Naive thymus-derived CD8-positive, alpha-beta T cell (primary cell): ENCODE measurements around the gene TIAM1. TPM values are rescaled to one million over a fixed set of nuclear protein-coding genes. Genes with fewer than 3 reads are reported as not detected.

Source experiments
- ATAC-seq, 2 donors: fragments of 150-1000 bp; cut with Tn5 transposase in 1 of 2; sonication (Bioruptor Pico), chemical (Tn5 transposase) in 1 of 2; 1 replicate in 1 of 2; 2 replicates in 1 of 2; pipeline ENCODE4 v1.10.0; 2021; ENCODE audit warnings: mild to moderate bottlenecking in 2 of 2, moderate library complexity in 2 of 2
- POLR2A ChIA-PET: fragments of 350-600 bp; sonication (Branson Sonifier 250); formaldehyde crosslinking; loops from one replicate; lab custom pipeline; 2021; ENCODE audit warnings: antibody characterized with exemption; lab: Charles Lee
- DNase-seq, 10 donors: peaks; one replicate each; pipeline versions ENCODE4 v3.0.0 to v3.0.0-alpha.2; 2020 to 2022
- H3K27ac Mint-ChIP-seq, 10 donors: one replicate each; pipeline ENCODE4 v1.8.0; 2020 to 2022; ENCODE audit warnings: mild to moderate bottlenecking in 10 of 10, mixed read lengths in 10 of 10, moderate library complexity in 4 of 10, inconsistent platforms in 1 of 10
- H3K27me3 Mint-ChIP-seq, 5 donors: one replicate each; pipeline ENCODE4 v1.8.0; 2021 to 2022; ENCODE audit warnings: mixed read lengths in 5 of 5
- H3K36me3 Mint-ChIP-seq, 3 donors: one replicate each; pipeline ENCODE4 v1.8.0; 2020 to 2022; ENCODE audit warnings: mixed read lengths in 3 of 3, mild to moderate bottlenecking in 2 of 3, inconsistent platforms in 1 of 3
- H3K4me1 Mint-ChIP-seq, 4 donors: one replicate each; pipeline ENCODE4 v1.8.0; 2021 to 2022; ENCODE audit warnings: mixed read lengths in 4 of 4
- H3K4me3 Mint-ChIP-seq, 10 donors: one replicate each; pipeline ENCODE4 v1.8.0; 2020 to 2022; ENCODE audit warnings: mild to moderate bottlenecking in 10 of 10, mixed read lengths in 10 of 10, moderate library complexity in 6 of 10, inconsistent platforms in 1 of 10
- H3K9me3 Mint-ChIP-seq, 9 donors: one replicate each; pipeline ENCODE4 v1.8.0; 2020 to 2022; ENCODE audit warnings: mixed read lengths in 9 of 9, mild to moderate bottlenecking in 3 of 9, inconsistent platforms in 1 of 9, moderate library complexity in 1 of 9
- polyA plus RNA-seq, 3 donors: library from polyadenylated mRNA; unstranded; fragments of 300-500 nt; fragmentation: Illumina TruSeq; gene quantifications; one replicate each; pipeline ENCODE4 v1.2.3, GENCODE V29; 2021
- total RNA-seq, 8 experiments: library from RNA in 2 of 8; stranded (reverse) in 2 of 8; gene quantifications; one replicate each; pipeline ENCODE4 v1.2.3 and lab custom pipeline; 2021 to 2026

The TIAM1 gene
- total and polyA plus RNA-seq, 5 experiments from 2014 or later = 2.7 to 9.8 (median 4.0) TPM

DNA sequence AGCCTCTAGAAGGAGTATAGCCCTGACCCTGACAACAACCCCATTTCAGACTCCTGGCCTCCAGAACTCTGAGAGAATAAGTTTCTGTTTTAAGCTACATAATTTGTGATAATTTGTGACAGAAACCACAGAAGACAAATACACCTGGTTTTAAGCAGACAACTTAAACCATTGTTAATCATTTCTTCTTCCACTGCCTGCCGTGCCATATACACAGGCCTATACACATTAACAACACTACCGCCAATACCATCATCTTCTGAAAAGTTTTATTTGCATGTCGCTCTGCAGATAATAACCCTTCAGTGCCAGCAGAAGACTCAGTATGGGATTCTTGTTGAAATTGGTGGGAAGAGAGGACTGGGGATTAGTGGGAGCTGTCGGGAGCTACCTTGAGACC lies 265.8 kb downstream of the TIAM1 start:
- ATAC-seq (no peak), DNase-seq (no peak)
- Mint-ChIP-seq H3K36me3 (no peaks in the 10 kb centered on the region), H3K9me3 (no peaks in the 10 kb centered on the region), H3K4me1 (peaks cover 0 to 1% (median 0%) of the 10 kb centered on the region in 4 donors), H3K27ac (no peak overlapping the region), H3K27me3 (peaks cover 0 to 17% (median 7%) of the 10 kb centered on the region in 5 donors), H3K4me3 (peak overlapping the region in 1 of 10 donors; percentile 3)
- POLR2A ChIA-PET = no interaction called here

DNA sequence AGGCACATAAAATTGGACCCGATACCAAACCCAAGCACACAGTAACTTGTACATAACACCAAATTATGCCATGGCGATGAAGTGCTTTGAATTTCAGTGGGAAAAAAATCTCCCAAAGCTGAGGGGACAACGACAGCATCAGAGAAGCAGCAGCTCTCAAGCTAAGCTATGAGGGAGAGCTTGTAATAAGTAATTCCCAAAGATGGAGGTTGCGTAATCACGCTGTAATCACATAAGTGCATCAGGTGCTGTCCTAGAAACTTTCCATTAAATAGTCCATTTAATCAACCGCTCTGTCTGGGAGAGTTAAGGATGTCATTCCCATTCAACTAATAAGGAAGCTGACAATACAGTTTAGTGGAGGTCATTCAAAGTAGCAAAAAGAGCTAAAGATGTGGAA lies 268.2 kb downstream of the TIAM1 start:
- DNase-seq = no peak

DNA sequence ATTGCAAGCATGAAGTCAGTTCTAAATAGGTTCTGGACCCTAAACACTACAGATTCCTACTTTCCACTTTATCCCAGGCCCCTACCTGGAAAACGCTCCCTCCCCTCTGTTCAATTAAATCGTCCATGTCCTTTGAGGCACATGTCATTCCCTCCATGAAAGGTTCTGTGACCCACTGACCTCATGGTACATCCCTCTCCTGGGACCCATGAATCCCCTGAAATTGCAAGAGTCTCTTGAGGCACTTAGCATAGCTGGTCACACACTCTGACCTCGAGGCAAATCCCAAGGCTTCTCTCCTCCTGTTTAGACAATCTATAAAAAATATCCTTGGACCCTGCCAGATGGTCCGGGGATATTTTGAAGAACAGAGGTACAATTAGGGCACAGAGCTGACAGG lies 271.5 kb downstream of the TIAM1 start:
- no peaks in the 10 kb centered on the region for H3K9me3 Mint-ChIP-seq

More for the DNA sequence above, 268.2 kb downstream of the TIAM1 start:
- Mint-ChIP-seq H3K27me3 (peaks cover 4 to 29% (median 13%) of the 10 kb centered on the region in 5 donors), H3K27ac (no peak overlapping the region), H3K4me3 (no peak overlapping the region), H3K4me1 (peaks cover 0 to 1% (median 0%) of the 10 kb centered on the region in 4 donors), H3K9me3 (no peaks in the 10 kb centered on the region), H3K36me3 (no peaks in the 10 kb centered on the region)
- POLR2A ChIA-PET = no interaction called here
- ATAC-seq = no peak

More for the DNA sequence above, 271.5 kb downstream of the TIAM1 start:
- H3K36me3 Mint-ChIP-seq = no peaks in the 10 kb centered on the region
- peaks cover 6 to 35% (median 17%) of the 10 kb centered on the region in 5 donors for H3K27me3 Mint-ChIP-seq
- POLR2A ChIA-PET = no interaction called here
- H3K27ac Mint-ChIP-seq = no peak overlapping the region
- H3K4me3 Mint-ChIP-seq = no peak overlapping the region
- DNase-seq = no peak
- ATAC-seq = no peak
- peaks cover 0 to 1% (median 0%) of the 10 kb centered on the region in 4 donors for H3K4me1 Mint-ChIP-seq
